ENCODE results near the gene SMLR1.

GRCh38 chr6:130858498-130859160, 31.4 kb downstream of the SMLR1 start:
- no peak for TF ChIP-seq CTCF (IDR thresholded peaks at IDR 0.05)
- no peak for TF ChIP-seq ZFX (IDR thresholded peaks at IDR 0.05; ENCODE audit: borderline replicate concordance)

Measured in 22Rv1 (cell line).